BJ (cell line): ENCODE measurements around the gene CST2. TPM values are rescaled to one million over a fixed set of nuclear protein-coding genes. Genes with fewer than 3 reads are reported as not detected.
"Not testable (repeated sequence)": the region's sequence is repeated elsewhere in the genome, so short reads cannot be mapped to it uniquely, and the experiment has no call there.

Experiments
- CTCF ChIA-PET: fragments of 350-600 bp; formaldehyde crosslinking; extraction: SDS; loops from one replicate; lab custom pipeline; 2021; ENCODE audit warnings: antibody characterized with exemption, inconsistent platforms; lab: Yijun Ruan, JAX
- POLR2A ChIA-PET: fragments of 300-600 bp; sonication (Branson Sonifier 250); formaldehyde crosslinking; extraction: SDS; loops from one replicate; lab custom pipeline; 2021; ENCODE audit warnings: antibody characterized with exemption; lab: Charles Lee
- DNase-seq: peaks from one replicate; pipeline ENCODE4 v3.0.0-alpha.2; 2011; ENCODE audit warnings: low read depth
- H3K27me3 ChIP-seq: 2 replicates; pipeline ENCODE4 v1.6.0; 2011; ENCODE audit warnings: low read length; ENCODE audit not compliant: control insufficient read depth, insufficient read depth
- H3K36me3 ChIP-seq: 2 replicates; pipeline ENCODE4 v1.5.1; 2011; ENCODE audit warnings: low read length; ENCODE audit not compliant: control insufficient read depth, insufficient read depth
- H3K4me3 ChIP-seq: 2 replicates; pipeline ENCODE4 v1.5.1; 2011; ENCODE audit warnings: low read depth, mild to moderate bottlenecking, control low read depth, low read length
- CTCF ChIP-seq: IDR thresholded peaks from 2 replicates; pipeline ENCODE4 v1.5.1; 2011; ENCODE audit warnings: low read depth, mild to moderate bottlenecking, control low read depth, inconsistent platforms, low read length, moderate library complexity; ENCODE audit not compliant: insufficient read depth
- polyA plus RNA-seq: library from polyadenylated mRNA; depleted of rRNA; stranded (reverse); fragments of >200 nt; gene quantifications from 2 replicates; pipeline ENCODE4 v1.2.3, GENCODE V29; 2011

CST2 gene
- polyA plus RNA-seq, 1 experiment = not detected

GRCh38 chr20:23870461-23870860, 43.9 kb upstream of the CST2 start:
- POLR2A ChIA-PET = no interaction called here
- H3K27me3 ChIP-seq = no peaks in the 10 kb centered on the region
- CTCF ChIA-PET = no interaction called here
- no peak for DNase-seq
- no peak for TF ChIP-seq CTCF
- H3K4me3 ChIP-seq = no peak overlapping the region
- no peaks in the 10 kb centered on the region for H3K36me3 ChIP-seq

- H3K36me3 ChIP-seq = no peaks in the 10 kb centered on the region
- H3K4me3 ChIP-seq = no peak overlapping the region
- DNase-seq = no peak
- H3K27me3 ChIP-seq = no peaks in the 10 kb centered on the region
- ChIA-PET POLR2A (no interaction called here), CTCF (no interaction called here)
- TF ChIP-seq CTCF = no peak
These were observed 43.0 kb upstream of the CST2 start for GRCh38 chr20:23869520-23869919.

- no peak overlapping the region for H3K4me3 ChIP-seq
- H3K36me3 ChIP-seq = no peaks in the 10 kb centered on the region
- no peak for DNase-seq
- no peaks in the 10 kb centered on the region for H3K27me3 ChIP-seq
- no peak for TF ChIP-seq CTCF
- CTCF ChIA-PET = interaction anchor here (0.9 kb wide), 1 partner anchor 12 kb away, joined by 3 read pairs; no protein-coding TSS in a partner anchor
- POLR2A ChIA-PET = no interaction called here
These were observed 41.8 kb upstream of the CST2 start for GRCh38 chr20:23868321-23868720.

GRCh38 chr20:23867152-23867776, 40.7 kb upstream of the CST2 start:
- ChIA-PET CTCF (interaction anchor here (0.9 kb wide), 1 partner anchor 13 kb away, joined by 3 read pairs; no protein-coding TSS in a partner anchor), POLR2A (no interaction called here)
- Histone ChIP-seq H3K36me3 (no peaks in the 10 kb centered on the region), H3K27me3 (no peaks in the 10 kb centered on the region), H3K4me3 (no peak overlapping the region)
- DNase-seq = no peak
- TF ChIP-seq CTCF = no peak

- DNase-seq, POLR2A ChIA-PET, H3K4me3 ChIP-seq, H3K27me3 ChIP-seq, H3K36me3 ChIP-seq, CTCF ChIA-PET: not testable (repeated sequence)
These were observed 34.2 kb upstream of the CST2 start for GRCh38 chr20:23860771-23861170.
